Mesendoderm (in vitro differentiated cells): ENCODE measurements around the gene IGF2BP3.

Source experiments
- DNase-seq: peaks from one replicate; pipeline ENCODE4 v3.0.0; 2013
- H2AK5ac ChIP-seq: 2 replicates; pipeline ENCODE4 v1.6.1; 2013; ENCODE audit warnings: low read length, inconsistent platforms
- H2BK120ac ChIP-seq: 2 replicates; pipeline ENCODE4 v1.6.1; 2013; ENCODE audit warnings: low read depth, mild to moderate bottlenecking, low read length, moderate library complexity, mixed read lengths
- H2BK15ac ChIP-seq: replicated peaks from 2 replicates; pipeline ENCODE4 v1.6.1; 2013; ENCODE audit warnings: low read depth, mild to moderate bottlenecking, moderate library complexity
- H2BK5ac ChIP-seq: 2 replicates; pipeline ENCODE4 v1.6.1; 2013; ENCODE audit warnings: low read length, inconsistent platforms
- H3K18ac ChIP-seq: 2 replicates; pipeline ENCODE4 v1.6.1; 2013; ENCODE audit warnings: mild to moderate bottlenecking, low read length, mixed read lengths
- H3K23ac ChIP-seq: one replicate; pipeline ENCODE4 v1.6.1; 2013; ENCODE audit warnings: low read length
- H3K27ac ChIP-seq: 2 replicates; pipeline ENCODE4 v1.5.1; 2013; ENCODE audit warnings: low read depth, mild to moderate bottlenecking, inconsistent platforms, low read length, moderate library complexity
- H3K27me3 ChIP-seq: 2 replicates; pipeline ENCODE4 v1.6.1; 2013; ENCODE audit warnings: low read length, control low read depth, mild to moderate bottlenecking, inconsistent platforms; ENCODE audit not compliant: insufficient read depth, poor library complexity
- H3K36me3 ChIP-seq: 2 replicates; pipeline ENCODE4 v1.6.1; 2013; ENCODE audit warnings: low read length, inconsistent platforms; ENCODE audit not compliant: control insufficient read depth, insufficient read depth
- H3K4ac ChIP-seq: one replicate; pipeline ENCODE4 v1.6.1; 2013; ENCODE audit warnings: low read depth, mild to moderate bottlenecking, low read length, moderate library complexity
- H3K4me1 ChIP-seq: 2 replicates; pipeline ENCODE4 v1.6.1; 2013; ENCODE audit warnings: low read depth, low read length, inconsistent platforms; ENCODE audit not compliant: control insufficient read depth
- H3K4me2 ChIP-seq: 2 replicates; pipeline ENCODE4 v1.6.1; 2013; ENCODE audit warnings: low read length
- H3K4me3 ChIP-seq: 2 replicates; pipeline ENCODE4 v1.5.1; 2013; ENCODE audit warnings: mild to moderate bottlenecking, low read length
- H3K56ac ChIP-seq: one replicate; pipeline ENCODE4 v1.6.1; 2013; ENCODE audit warnings: low read length
- H3K79me1 ChIP-seq: 2 replicates; pipeline ENCODE4 v1.6.1; 2013; ENCODE audit warnings: low read length, inconsistent platforms
- H3K79me2 ChIP-seq: 2 replicates; pipeline ENCODE4 v1.6.1; 2013; ENCODE audit warnings: mild to moderate bottlenecking, low read length; ENCODE audit not compliant: control insufficient read depth, insufficient read depth
- H3K9ac ChIP-seq: 2 replicates; pipeline ENCODE4 v1.6.1; 2013; ENCODE audit warnings: low read length, inconsistent platforms
- H4K5ac ChIP-seq: one replicate; pipeline ENCODE4 v1.6.1; 2013; ENCODE audit warnings: low read length
- H4K8ac ChIP-seq: one replicate; pipeline ENCODE4 v1.6.1; 2013; ENCODE audit warnings: low read depth, mild to moderate bottlenecking, control low read depth, low read length, moderate library complexity
- whole genome bisulfite sequencing: extraction: QIAGEN DNeasy Blood & Tissue Kit; methylation state at CpG from one replicate; pipeline ENCODE4 v1.1.7; 2013; ENCODE audit warnings: low lambda C conversion rate, missing lambda C conversion rate; ENCODE audit not compliant: insufficient coverage; ENCODE audit errors: extremely low coverage; 5-methylcytosine and 5-hydroxymethylcytosine counted together

Gene IGF2BP3

GRCh38 chr7:23394488-23395171 is 75.7 kb downstream of the IGF2BP3 start:
- H3K9ac ChIP-seq = no peak overlapping the region
- H3K27ac ChIP-seq = no peak overlapping the region
- no peak overlapping the region for H2BK15ac ChIP-seq
- H3K79me2 ChIP-seq = peaks cover 1% of the 10 kb centered on the region
- H4K5ac ChIP-seq = no peak overlapping the region
- no peak overlapping the region for H3K18ac ChIP-seq
- no CpG with 5 or more reads among the region's 3 CpGs for WGBS
- H2BK120ac ChIP-seq = no peak overlapping the region
- H3K4me2 ChIP-seq = no peak overlapping the region
- H3K4me1 ChIP-seq = no peaks in the 10 kb centered on the region
- H3K79me1 ChIP-seq = peaks cover 11% of the 10 kb centered on the region
- no peak overlapping the region for H3K4me3 ChIP-seq
- H3K4ac ChIP-seq = no peak overlapping the region
- H4K8ac ChIP-seq = no peak overlapping the region
- DNase-seq = no peak
- no peak overlapping the region for H3K56ac ChIP-seq
- H2BK5ac ChIP-seq = no peak overlapping the region
- H2AK5ac ChIP-seq = no peak overlapping the region
- no peak overlapping the region for H3K23ac ChIP-seq
- peaks cover 3% of the 10 kb centered on the region for H3K36me3 ChIP-seq
- H3K27me3 ChIP-seq = no peaks in the 10 kb centered on the region

GRCh38 chr7:23393636-23394035 is 76.7 kb downstream of the IGF2BP3 start:
- Histone ChIP-seq H3K56ac (no peak overlapping the region), H3K79me2 (peaks cover 1% of the 10 kb centered on the region), H3K18ac (no peak overlapping the region), H2AK5ac (no peak overlapping the region), H3K4ac (no peak overlapping the region), H2BK15ac (no peak overlapping the region), H3K4me2 (no peak overlapping the region), H2BK120ac (no peak overlapping the region), H4K8ac (no peak overlapping the region), H4K5ac (no peak overlapping the region), H3K4me1 (no peaks in the 10 kb centered on the region), H3K27ac (no peak overlapping the region), H3K4me3 (no peak overlapping the region), H3K36me3 (peaks cover 3% of the 10 kb centered on the region), H3K79me1 (peaks cover 11% of the 10 kb centered on the region), H3K9ac (no peak overlapping the region), H3K27me3 (no peaks in the 10 kb centered on the region), H3K23ac (no peak overlapping the region), H2BK5ac (no peak overlapping the region)
- no CpG with 5 or more reads among the region's 3 CpGs for WGBS
- no peak for DNase-seq

DNA sequence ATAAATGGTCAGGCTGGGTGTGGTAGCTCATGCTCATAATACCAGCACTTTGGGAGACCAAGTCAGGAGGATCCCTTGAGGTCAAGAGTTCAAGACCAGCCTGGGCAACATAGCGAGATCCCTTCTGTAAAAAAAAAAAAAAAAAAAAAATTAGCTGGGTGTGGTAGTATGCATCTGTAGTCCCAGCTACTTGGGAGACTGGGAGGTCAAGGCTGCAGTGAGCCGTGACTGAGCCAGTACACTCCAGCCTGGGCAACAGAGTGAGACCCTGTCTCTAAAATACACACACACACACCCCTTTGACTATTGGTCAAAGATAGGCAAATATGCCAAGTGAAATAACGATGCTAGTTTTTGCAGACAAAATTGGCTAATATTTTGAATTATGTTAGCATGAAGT is 80.6 kb downstream of the IGF2BP3 start:
- peaks cover 5% of the 10 kb centered on the region for H3K79me1 ChIP-seq
- H3K4me1 ChIP-seq = no peaks in the 10 kb centered on the region
- no peak overlapping the region for H2BK5ac ChIP-seq
- no peak overlapping the region for H2AK5ac ChIP-seq
- no peak overlapping the region for H3K4me3 ChIP-seq
- no peak overlapping the region for H3K4ac ChIP-seq
- no peak overlapping the region for H3K9ac ChIP-seq
- WGBS = no CpG with 5 or more reads among the region's 3 CpGs
- peaks cover 2% of the 10 kb centered on the region for H3K36me3 ChIP-seq
- no peak overlapping the region for H3K4me2 ChIP-seq
- H4K5ac ChIP-seq = no peak overlapping the region
- no peak for DNase-seq
- H3K27me3 ChIP-seq = no peaks in the 10 kb centered on the region
- peaks cover 2% of the 10 kb centered on the region for H3K79me2 ChIP-seq
- H3K56ac ChIP-seq = no peak overlapping the region
- no peak overlapping the region for H3K27ac ChIP-seq
- H2BK120ac ChIP-seq = no peak overlapping the region
- no peak overlapping the region for H3K23ac ChIP-seq
- no peak overlapping the region for H4K8ac ChIP-seq
- no peak overlapping the region for H2BK15ac ChIP-seq
- H3K18ac ChIP-seq = no peak overlapping the region

DNA sequence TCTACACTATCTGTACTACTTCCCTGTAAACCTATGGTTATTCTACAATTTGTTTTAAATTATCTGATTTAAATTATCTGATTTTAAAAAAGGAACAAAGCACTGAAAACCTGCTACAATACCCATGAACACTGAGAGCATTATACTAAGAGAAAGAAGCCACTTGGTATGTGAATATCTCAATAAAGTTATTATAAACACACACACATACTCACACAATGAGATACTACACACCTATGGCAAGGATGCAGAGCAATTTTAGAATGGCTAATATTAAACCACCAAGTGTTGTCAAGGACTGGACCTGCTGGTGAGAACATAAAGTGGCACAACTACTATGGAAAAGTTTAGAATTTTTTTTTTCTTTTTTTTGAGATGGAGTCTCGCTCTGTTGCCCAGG is 82.7 kb downstream of the IGF2BP3 start:
- Histone ChIP-seq H3K18ac (no peak overlapping the region), H3K4ac (no peak overlapping the region), H3K36me3 (no peaks in the 10 kb centered on the region), H3K4me1 (no peaks in the 10 kb centered on the region), H3K23ac (no peak overlapping the region), H2BK5ac (no peak overlapping the region), H3K9ac (no peak overlapping the region), H2AK5ac (no peak overlapping the region), H3K4me3 (no peak overlapping the region), H4K8ac (no peak overlapping the region), H2BK120ac (no peak overlapping the region), H4K5ac (no peak overlapping the region), H3K4me2 (no peak overlapping the region), H3K79me1 (peaks cover 3% of the 10 kb centered on the region), H3K27me3 (no peaks in the 10 kb centered on the region), H3K56ac (no peak overlapping the region), H3K79me2 (peaks cover 5% of the 10 kb centered on the region), H2BK15ac (no peak overlapping the region), H3K27ac (no peak overlapping the region)
- no CpG with 5 or more reads among the region's 1 CpG for WGBS
- no peak for DNase-seq

DNA sequence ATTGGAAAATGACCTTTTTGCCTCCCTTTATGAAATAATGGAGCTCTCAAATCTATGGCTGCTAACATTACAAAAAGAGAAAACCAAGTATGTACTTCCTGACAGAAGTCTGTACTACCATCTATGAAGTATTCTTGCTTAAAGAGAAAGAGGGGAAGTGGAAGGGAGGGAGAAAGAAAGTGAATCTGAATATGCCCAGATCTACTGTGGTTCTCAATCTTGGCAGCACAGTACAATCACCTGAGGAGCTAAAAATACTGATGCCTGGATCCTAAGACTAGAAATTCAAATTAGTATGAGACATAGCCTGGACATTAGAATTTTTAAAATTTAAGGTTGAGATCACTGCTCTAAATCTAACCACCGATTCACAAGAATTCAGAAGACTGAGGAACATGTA is 85.2 kb downstream of the IGF2BP3 start:
- Histone ChIP-seq H3K9ac (no peak overlapping the region), H4K5ac (no peak overlapping the region), H2AK5ac (no peak overlapping the region), H3K36me3 (no peaks in the 10 kb centered on the region), H3K4ac (no peak overlapping the region), H2BK120ac (no peak overlapping the region), H3K56ac (no peak overlapping the region), H2BK15ac (no peak overlapping the region), H3K4me2 (no peak overlapping the region), H4K8ac (no peak overlapping the region), H3K18ac (no peak overlapping the region), H3K79me1 (no peaks in the 10 kb centered on the region), H3K27ac (no peak overlapping the region), H3K4me1 (no peaks in the 10 kb centered on the region), H3K79me2 (peaks cover 6% of the 10 kb centered on the region), H3K27me3 (no peaks in the 10 kb centered on the region), H3K23ac (no peak overlapping the region), H2BK5ac (no peak overlapping the region), H3K4me3 (no peak overlapping the region)
- no peak for DNase-seq
- no CpG with 5 or more reads among the region's 1 CpG for WGBS

- no peak overlapping the region for H4K5ac ChIP-seq
- no peak overlapping the region for H3K4me3 ChIP-seq
- H3K4ac ChIP-seq = no peak overlapping the region
- H3K79me1 ChIP-seq = no peaks in the 10 kb centered on the region
- WGBS = no CpG with 5 or more reads among the region's 2 CpGs
- H4K8ac ChIP-seq = no peak overlapping the region
- DNase-seq = no peak
- peaks cover 6% of the 10 kb centered on the region for H3K79me2 ChIP-seq
- H2BK5ac ChIP-seq = no peak overlapping the region
- no peaks in the 10 kb centered on the region for H3K27me3 ChIP-seq
- no peak overlapping the region for H3K23ac ChIP-seq
- H3K56ac ChIP-seq = no peak overlapping the region
- H2BK15ac ChIP-seq = no peak overlapping the region
- no peak overlapping the region for H3K27ac ChIP-seq
- no peak overlapping the region for H3K18ac ChIP-seq
- no peak overlapping the region for H3K4me2 ChIP-seq
- no peaks in the 10 kb centered on the region for H3K4me1 ChIP-seq
- H2AK5ac ChIP-seq = no peak overlapping the region
- no peak overlapping the region for H3K9ac ChIP-seq
- H2BK120ac ChIP-seq = no peak overlapping the region
- H3K36me3 ChIP-seq = no peaks in the 10 kb centered on the region
Observed at GRCh38 chr7:23383225-23383624, 87.1 kb downstream of the IGF2BP3 start.
